ENCODE data around the gene CLPTM1. TPM values are rescaled to one million over a fixed set of nuclear protein-coding genes. Genes with fewer than 3 reads are reported as not detected.
A peak's percentile ranks its signal among the peaks of the same experiment; 100 is the strongest.

The CLPTM1 gene
- total RNA-seq, 2 experiments from 2014 or later: 63.8 to 65.3 TPM

DNA sequence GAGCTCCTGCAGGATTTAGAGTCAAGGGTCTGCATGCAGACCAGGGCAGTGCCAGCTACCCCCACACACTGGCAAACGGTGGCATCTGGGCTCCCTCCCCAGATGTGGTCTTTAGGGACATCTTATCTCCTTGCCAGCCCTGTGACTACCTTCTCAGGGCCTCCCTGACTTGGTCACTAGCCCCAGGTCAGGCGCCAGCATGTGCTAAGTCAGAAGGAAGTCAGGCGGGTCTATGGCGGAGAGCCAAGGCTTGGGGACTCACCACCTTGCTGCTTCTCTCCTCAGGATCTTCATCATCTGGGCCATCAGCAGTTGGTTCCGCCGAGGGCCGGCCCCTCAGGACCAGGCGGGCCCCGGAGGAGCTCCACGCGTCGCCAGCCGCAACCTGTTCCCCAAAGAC, 17.6 kb downstream of the CLPTM1 start:
- DNase-seq (no peak), ATAC-seq (ENCODE audit: low read depth) (no peak)
- no peaks in the 10 kb centered on the region for H3K27me3 Mint-ChIP-seq
- no peak overlapping the region for H3K4me3 Mint-ChIP-seq
- H3K27ac Mint-ChIP-seq: no peak overlapping the region
- H3K36me3 Mint-ChIP-seq: peaks cover 2% of the 10 kb centered on the region
- H3K9me3 Mint-ChIP-seq: no peaks in the 10 kb centered on the region
- H3K4me1 Mint-ChIP-seq: peaks cover under 1% of the 10 kb centered on the region
- POLR2A ChIA-PET: no interaction called here

- no peak for DNase-seq
- ATAC-seq (ENCODE audit: low read depth): no peak
- POLR2A ChIA-PET: no interaction called here
- peaks cover 2% of the 10 kb centered on the region for H3K36me3 Mint-ChIP-seq
- H3K4me3 Mint-ChIP-seq: no peak overlapping the region
- no peak overlapping the region for H3K27ac Mint-ChIP-seq
- H3K27me3 Mint-ChIP-seq: no peaks in the 10 kb centered on the region
- no peaks in the 10 kb centered on the region for H3K9me3 Mint-ChIP-seq
- no peaks in the 10 kb centered on the region for H3K4me1 Mint-ChIP-seq
These were observed 19.0 kb downstream of the CLPTM1 start for GRCh38 chr19:44973982-44974735.

DNA sequence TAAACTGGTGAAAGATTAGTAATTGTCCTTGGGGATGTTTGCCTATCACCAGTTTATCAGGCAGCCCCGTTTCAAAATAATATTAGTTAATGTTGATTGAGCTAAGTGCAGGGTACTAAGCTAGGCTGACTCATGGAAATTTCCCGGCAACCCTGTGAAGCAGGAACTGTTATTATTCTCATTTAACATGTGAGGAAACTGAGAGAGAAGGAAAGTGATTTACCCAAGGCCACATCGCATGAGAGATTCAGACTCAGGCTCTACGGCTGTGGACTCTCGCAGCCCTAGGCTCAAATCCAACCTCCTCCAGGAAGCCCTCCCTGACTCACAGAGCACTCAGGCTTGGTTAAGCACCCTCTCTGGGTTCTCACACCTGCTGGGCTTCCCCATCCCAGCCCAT, 19.7 kb downstream of the CLPTM1 start:
- H3K27ac Mint-ChIP-seq: no peak overlapping the region
- no peak for ATAC-seq (ENCODE audit: low read depth)
- POLR2A ChIA-PET: no interaction called here
- H3K9me3 Mint-ChIP-seq: no peaks in the 10 kb centered on the region
- H3K36me3 Mint-ChIP-seq: peaks cover 2% of the 10 kb centered on the region
- H3K4me3 Mint-ChIP-seq: no peak overlapping the region
- no peaks in the 10 kb centered on the region for H3K27me3 Mint-ChIP-seq
- no peaks in the 10 kb centered on the region for H3K4me1 Mint-ChIP-seq
- DNase-seq: no peak

- H3K9me3 Mint-ChIP-seq: no peaks in the 10 kb centered on the region
- H3K4me1 Mint-ChIP-seq: no peaks in the 10 kb centered on the region
- H3K27ac Mint-ChIP-seq: no peak overlapping the region
- no peaks in the 10 kb centered on the region for H3K27me3 Mint-ChIP-seq
- no peak for ATAC-seq (ENCODE audit: low read depth)
- H3K36me3 Mint-ChIP-seq: peaks cover 2% of the 10 kb centered on the region
- DNase-seq: no peak
- POLR2A ChIA-PET: no interaction called here
- no peak overlapping the region for H3K4me3 Mint-ChIP-seq
These were observed 20.3 kb downstream of the CLPTM1 start for GRCh38 chr19:44975444-44975843.

- DNase-seq (no peak), ATAC-seq (ENCODE audit: low read depth) (no peak)
- Mint-ChIP-seq H3K9me3 (no peaks in the 10 kb centered on the region), H3K4me1 (peaks cover 4% of the 10 kb centered on the region), H3K27ac (peak overlapping the region; percentile 42), H3K4me3 (no peak overlapping the region), H3K36me3 (peaks cover 1% of the 10 kb centered on the region), H3K27me3 (no peaks in the 10 kb centered on the region)
- POLR2A ChIA-PET: no interaction called here
These were observed 28.8 kb downstream of the CLPTM1 start for GRCh38 chr19:44984005-44984404.

GRCh38 chr19:44985445-44985844, 30.3 kb downstream of the CLPTM1 start:
- H3K9me3 Mint-ChIP-seq: no peaks in the 10 kb centered on the region
- no peak overlapping the region for H3K4me3 Mint-ChIP-seq
- no peaks in the 10 kb centered on the region for H3K27me3 Mint-ChIP-seq
- peaks cover 4% of the 10 kb centered on the region for H3K4me1 Mint-ChIP-seq
- POLR2A ChIA-PET: no interaction called here
- ATAC-seq (ENCODE audit: low read depth) (no peak), DNase-seq (no peak)
- H3K36me3 Mint-ChIP-seq: peaks cover 1% of the 10 kb centered on the region
- no peak overlapping the region for H3K27ac Mint-ChIP-seq

- no peak overlapping the region for H3K4me3 Mint-ChIP-seq
- no peak for DNase-seq
- POLR2A ChIA-PET: interaction anchor here (0.6 kb wide), 1 partner anchor 9 kb away, joined by 3 read pairs; no protein-coding TSS in a partner anchor
- no peak overlapping the region for H3K27ac Mint-ChIP-seq
- H3K27me3 Mint-ChIP-seq: no peaks in the 10 kb centered on the region
- H3K4me1 Mint-ChIP-seq: peaks cover 4% of the 10 kb centered on the region
- H3K36me3 Mint-ChIP-seq: peaks cover 1% of the 10 kb centered on the region
- H3K9me3 Mint-ChIP-seq: no peaks in the 10 kb centered on the region
- no peak for ATAC-seq (ENCODE audit: low read depth)
These were observed 31.2 kb downstream of the CLPTM1 start for GRCh38 chr19:44986389-44986788.

DNA sequence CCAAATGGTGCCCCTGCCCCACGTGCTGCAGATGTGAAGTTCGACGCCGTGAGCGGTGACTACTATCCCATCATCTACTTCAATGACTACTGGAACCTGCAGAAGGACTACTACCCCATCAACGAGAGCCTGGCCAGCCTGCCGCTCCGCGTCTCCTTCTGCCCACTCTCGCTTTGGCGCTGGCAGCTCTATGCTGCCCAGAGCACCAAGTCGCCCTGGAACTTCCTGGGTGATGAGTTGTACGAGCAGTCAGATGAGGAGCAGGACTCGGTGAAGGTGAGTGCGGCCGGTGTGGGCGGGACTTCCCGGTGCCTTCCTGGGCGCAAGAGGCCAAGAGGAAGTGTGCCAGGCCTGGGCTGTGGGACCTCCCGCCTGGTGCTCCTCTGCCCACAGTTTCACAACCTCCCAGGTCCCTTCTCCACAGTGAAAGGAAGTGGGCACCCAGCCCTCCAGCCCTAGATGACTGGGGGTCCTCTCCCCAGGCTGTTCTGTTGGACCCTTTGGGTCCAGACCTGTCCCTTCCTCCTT, 32.0 kb downstream of the CLPTM1 start:
- ATAC-seq (ENCODE audit: low read depth): no peak
- H3K36me3 Mint-ChIP-seq: peaks cover 3% of the 10 kb centered on the region
- no peaks in the 10 kb centered on the region for H3K9me3 Mint-ChIP-seq
- H3K27me3 Mint-ChIP-seq: no peaks in the 10 kb centered on the region
- POLR2A ChIA-PET: no interaction called here
- DNase-seq: no peak
- peaks cover 9% of the 10 kb centered on the region for H3K4me1 Mint-ChIP-seq
- no peak overlapping the region for H3K4me3 Mint-ChIP-seq
- H3K27ac Mint-ChIP-seq: no peak overlapping the region

DNA sequence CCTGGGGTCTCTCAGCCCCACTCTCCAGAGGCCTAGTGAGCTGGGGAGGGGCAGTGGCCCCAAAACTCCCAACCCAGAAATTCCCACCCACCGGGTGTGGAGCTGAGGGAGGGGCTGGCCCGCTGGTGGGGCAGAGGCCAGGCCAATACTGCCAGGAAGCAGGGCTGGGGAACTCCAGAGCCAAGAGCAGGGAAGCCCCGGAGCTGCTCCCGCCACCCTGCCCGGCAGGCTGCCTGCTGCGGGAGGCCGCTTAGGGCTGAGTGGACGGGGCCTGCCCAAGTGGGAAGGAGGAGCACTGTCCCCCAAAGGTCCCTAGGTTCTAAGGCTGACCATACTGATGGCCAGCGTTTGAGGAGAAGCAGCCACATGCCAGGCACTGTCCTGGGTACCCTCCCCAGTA, 33.1 kb downstream of the CLPTM1 start:
- Mint-ChIP-seq H3K9me3 (no peaks in the 10 kb centered on the region), H3K27me3 (no peaks in the 10 kb centered on the region), H3K27ac (no peak overlapping the region), H3K4me3 (no peak overlapping the region), H3K4me1 (peaks cover 9% of the 10 kb centered on the region), H3K36me3 (peaks cover 3% of the 10 kb centered on the region)
- POLR2A ChIA-PET: no interaction called here
- ATAC-seq (ENCODE audit: low read depth) (no peak), DNase-seq (no peak)

DNA sequence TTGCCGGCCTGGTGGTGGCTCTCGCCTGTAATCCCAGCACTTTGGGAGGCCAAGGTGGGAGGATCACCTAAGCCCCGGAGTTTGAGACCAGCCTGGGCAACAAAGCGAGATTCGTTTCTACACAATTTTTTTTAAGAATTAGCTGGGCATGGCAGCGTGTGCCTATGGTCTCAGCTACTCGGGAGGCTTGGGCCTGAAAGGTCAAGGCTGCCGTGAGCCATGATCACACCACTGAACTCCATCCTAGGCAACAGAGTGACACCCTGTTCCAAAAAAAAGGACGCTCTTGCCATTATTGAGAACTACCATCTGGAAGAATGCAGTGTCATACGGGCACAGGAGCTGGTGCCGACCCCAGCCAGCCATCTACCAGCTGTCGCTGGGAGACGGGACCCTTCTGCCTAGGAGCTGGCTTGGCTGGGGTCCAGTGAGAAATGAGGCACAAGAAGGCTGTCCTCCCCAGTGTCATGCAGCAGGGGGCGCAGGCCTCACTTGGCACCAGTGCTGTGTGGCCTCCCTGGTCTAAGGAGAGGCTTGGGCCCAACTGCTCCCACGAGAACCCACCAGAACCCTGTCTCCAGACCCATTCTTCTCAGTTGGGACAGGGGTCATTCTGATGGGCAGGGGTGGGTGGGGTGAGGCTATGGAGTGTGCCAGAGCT, 33.8 kb downstream of the CLPTM1 start:
- Mint-ChIP-seq H3K4me3 (no peak overlapping the region), H3K36me3 (peaks cover 3% of the 10 kb centered on the region), H3K27ac (no peak overlapping the region), H3K27me3 (no peaks in the 10 kb centered on the region), H3K9me3 (no peaks in the 10 kb centered on the region), H3K4me1 (peaks cover 9% of the 10 kb centered on the region)
- ATAC-seq (ENCODE audit: low read depth) (peak; percentile 77), DNase-seq (peak; percentile 71)
- POLR2A ChIA-PET: no interaction called here

DNA sequence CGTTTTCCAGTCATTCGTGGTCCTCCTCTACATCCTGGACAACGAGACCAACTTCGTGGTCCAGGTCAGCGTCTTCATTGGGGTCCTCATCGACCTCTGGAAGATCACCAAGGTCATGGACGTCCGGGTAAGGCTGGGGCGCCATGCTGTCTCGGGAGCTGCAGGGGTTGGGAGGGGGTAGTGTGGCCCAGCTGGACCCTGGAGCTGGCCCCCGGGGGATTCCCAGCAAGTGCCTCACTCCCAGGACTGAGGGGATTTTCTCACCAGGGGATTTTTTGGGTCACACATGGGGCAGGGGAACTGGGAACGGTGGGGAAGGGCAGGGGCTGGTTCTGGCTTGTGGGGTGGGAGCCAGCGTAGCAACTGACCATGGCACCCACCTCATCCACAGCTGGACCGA, 35.3 kb downstream of the CLPTM1 start:
- no peak overlapping the region for H3K4me3 Mint-ChIP-seq
- DNase-seq (no peak), ATAC-seq (ENCODE audit: low read depth) (no peak)
- H3K4me1 Mint-ChIP-seq: peaks cover 7% of the 10 kb centered on the region
- H3K36me3 Mint-ChIP-seq: peaks cover 5% of the 10 kb centered on the region
- POLR2A ChIA-PET: no interaction called here
- H3K9me3 Mint-ChIP-seq: no peaks in the 10 kb centered on the region
- H3K27me3 Mint-ChIP-seq: no peaks in the 10 kb centered on the region
- H3K27ac Mint-ChIP-seq: no peak overlapping the region

- no peak overlapping the region for H3K27ac Mint-ChIP-seq
These were observed 35.8 kb downstream of the CLPTM1 start for GRCh38 chr19:44990966-44991365.

DNA sequence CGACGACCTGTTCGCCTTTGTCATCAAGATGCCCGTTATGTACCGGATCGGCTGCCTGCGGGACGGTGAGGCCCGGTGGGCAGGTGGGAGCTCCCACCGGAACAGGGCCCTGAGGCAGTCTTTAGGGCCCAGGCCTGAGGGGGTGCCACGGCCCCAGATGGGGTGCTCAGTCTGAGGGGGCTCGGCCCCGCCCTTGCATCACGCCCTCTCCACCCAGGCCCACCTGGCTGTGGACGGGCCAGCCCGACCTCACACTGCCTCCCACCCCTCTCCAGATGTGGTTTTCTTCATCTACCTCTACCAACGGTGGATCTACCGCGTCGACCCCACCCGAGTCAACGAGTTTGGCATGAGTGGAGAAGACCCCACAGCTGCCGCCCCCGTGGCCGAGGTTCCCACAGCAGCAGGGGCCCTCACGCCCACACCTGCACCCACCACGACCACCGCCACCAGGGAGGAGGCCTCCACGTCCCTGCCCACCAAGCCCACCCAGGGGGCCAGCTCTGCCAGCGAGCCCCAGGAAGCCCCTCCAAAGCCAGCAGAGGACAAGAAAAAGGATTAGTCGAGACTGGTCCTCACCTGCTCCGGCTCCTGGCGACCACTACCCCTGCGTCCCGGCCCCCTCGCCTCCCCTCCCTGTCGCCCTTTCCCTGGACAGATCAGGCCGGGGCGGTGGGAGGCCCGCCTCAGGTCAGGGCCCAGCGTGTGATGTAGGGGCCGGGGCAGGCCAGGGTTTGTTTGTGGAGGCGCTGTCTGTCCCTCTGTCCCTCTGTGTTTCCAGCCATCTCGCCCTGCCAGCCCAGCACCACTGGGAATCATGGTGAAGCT, 37.4 kb downstream of the CLPTM1 start:
- POLR2A ChIA-PET: interaction anchor here (0.6 kb wide), 1 partner anchor 55 kb away, joined by 3 read pairs; no protein-coding TSS in a partner anchor
- H3K4me3 Mint-ChIP-seq: no peak overlapping the region
- peaks cover 7% of the 10 kb centered on the region for H3K4me1 Mint-ChIP-seq
- ATAC-seq (ENCODE audit: low read depth) (no peak), DNase-seq (no peak)
- H3K27ac Mint-ChIP-seq: no peak overlapping the region
- H3K9me3 Mint-ChIP-seq: no peaks in the 10 kb centered on the region
- H3K27me3 Mint-ChIP-seq: no peaks in the 10 kb centered on the region
- peaks cover 5% of the 10 kb centered on the region for H3K36me3 Mint-ChIP-seq

More at GRCh38 chr19:44990966-44991365, 35.8 kb downstream of the CLPTM1 start:
- ATAC-seq (ENCODE audit: low read depth) (no peak), DNase-seq (no peak)
- Mint-ChIP-seq H3K9me3 (no peaks in the 10 kb centered on the region), H3K4me3 (no peak overlapping the region), H3K36me3 (peaks cover 5% of the 10 kb centered on the region), H3K27me3 (no peaks in the 10 kb centered on the region), H3K4me1 (peaks cover 7% of the 10 kb centered on the region)
- POLR2A ChIA-PET: no interaction called here

Measured in activated naive CD8-positive, alpha-beta T cell treated with anti-CD3 and anti-CD28 coated beads, Interleukin-2, amount 10 ng/mL, durations not matched to agents 7 days and 5 days (primary cell).